Epidermal melanocyte (primary cell): ENCODE results near the gene CBR3.
"Not testable (repeated sequence)": the region's sequence is repeated elsewhere in the genome, so short reads cannot be mapped to it uniquely, and the experiment has no call there.

Experiments
- DNase-seq: peaks from one replicate; pipeline ENCODE4 v3.0.0; 2011; ENCODE audit warnings: low spot score; ENCODE audit not compliant: insufficient read length

The CBR3 gene

DNA sequence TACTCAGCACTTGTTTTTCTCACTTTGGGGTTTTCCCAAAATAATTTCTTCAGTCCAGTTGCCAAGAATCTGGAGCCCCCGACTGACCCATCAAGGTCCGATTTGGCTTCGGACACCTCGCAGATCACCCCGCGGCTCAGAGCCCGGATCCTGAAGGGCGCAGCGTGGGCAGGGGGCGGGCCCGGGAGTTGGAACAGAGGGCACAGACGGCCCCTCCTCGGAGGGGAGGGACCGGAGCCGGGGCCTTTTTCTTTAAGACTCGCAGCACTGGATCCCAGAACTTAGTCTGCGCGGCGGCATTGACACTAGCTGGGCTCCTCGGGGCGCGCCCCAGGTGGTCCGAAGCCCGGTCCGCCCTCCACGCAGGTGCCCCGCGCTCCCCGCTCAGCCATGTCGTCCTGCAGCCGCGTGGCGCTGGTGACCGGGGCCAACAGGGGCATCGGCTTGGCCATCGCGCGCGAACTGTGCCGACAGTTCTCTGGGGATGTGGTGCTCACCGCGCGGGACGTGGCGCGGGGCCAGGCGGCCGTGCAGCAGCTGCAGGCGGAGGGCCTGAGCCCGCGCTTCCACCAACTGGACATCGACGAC lies at the start of gene CBR3:
Gene CBR3, plus strand, starts transcription at position 277 of the 588 bp plus-strand sequence. Its CDS starts 114 bp downstream, at position 391.
- DNase-seq = peak; percentile 47

DNA sequence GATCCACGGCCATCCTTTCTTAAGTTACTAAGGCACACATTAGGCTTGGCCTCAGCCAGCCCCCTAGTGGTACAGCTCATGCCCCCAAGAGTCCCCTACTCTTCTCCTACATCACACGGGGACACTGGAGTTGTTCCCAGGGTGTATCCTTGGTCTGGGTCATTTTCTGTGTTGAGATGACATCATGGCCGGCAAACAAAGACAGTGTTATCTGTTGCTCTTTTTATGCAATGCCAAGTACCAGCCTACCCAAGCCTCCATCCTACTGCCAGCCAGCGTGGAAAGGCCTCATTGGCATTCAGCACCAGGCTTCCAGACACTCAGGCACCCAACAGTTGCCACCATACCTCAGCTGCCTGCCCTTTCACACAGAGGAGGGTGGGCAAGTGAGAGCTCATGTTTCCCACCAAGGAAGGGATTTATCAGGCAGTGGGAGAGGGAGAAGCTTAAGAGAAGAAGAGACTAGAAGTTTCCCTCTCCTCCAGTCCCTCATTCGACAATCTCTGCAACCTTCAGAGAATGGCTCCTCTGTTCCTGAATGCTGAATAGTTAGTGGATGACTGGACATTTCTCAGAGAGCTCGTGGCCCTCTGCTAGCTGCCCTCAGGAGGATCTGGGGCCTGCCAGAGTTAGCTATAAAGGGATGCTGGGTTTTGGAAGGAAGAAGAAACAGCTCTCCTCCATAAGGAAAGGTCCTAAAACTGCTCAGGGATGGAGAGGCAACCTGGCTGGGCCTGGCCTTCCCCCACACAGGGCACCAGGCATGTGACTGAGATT lies 47.3 kb upstream of the CBR3 start:
- DNase-seq = peak; percentile 20

DNA sequence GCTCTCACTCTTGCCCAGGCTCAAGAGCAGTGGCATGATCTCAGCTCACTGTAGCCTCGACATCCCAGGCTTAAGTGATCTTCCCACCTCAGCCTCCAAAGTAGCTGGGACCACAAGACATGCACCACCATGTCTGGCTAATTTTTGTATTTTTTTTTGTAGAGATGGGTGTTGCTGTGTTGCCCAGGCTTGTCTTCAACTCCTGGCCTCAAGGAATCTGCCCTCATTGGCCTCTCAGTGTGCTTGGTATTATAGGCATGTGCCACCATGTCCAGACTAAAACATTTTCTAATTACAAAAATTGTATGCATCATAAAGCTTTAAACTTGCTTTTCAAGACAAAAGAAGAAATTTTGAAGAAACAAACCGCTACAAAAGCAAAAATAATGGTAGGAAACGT lies 44.9 kb upstream of the CBR3 start:
- DNase-seq = no peak

DNA sequence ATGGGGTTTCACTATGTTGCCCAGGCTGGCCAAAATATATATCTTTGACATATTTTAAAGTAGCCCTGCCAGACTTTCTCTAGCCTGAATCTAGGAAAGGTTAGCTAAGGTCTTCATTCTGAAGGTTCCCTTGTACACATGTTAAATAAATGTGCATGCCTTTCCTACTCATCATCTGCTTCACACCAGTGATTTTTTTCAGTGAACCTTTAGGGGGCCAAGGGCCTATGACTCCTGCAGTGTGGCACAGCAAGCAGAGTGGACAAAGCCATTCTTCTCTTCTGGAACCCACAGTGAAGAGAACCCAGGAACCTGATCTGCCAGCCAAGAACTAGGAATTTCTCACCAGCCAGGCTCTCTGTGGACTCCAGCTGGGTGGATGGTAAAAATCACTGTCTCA lies 42.2 kb upstream of the CBR3 start:
- no peak for DNase-seq

DNA sequence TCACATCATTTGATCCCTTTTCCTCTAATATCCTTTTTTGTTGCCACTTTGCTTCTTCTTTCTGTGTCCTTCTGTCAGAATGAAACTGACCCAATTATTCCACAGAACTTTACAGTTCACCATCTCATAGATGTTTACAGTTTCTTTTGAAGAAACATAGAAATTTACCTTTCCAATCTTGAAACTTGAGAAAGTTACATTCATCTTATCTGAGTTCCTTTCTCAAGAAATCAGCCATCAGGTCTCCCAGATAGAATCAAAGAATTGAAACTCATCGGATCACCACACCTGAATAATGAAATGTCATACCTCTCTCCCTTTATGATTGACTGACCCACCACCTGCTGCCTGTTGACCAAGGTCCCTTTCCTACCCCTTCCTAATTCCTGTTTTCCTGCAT lies 41.4 kb upstream of the CBR3 start:
- DNase-seq = no peak

DNA sequence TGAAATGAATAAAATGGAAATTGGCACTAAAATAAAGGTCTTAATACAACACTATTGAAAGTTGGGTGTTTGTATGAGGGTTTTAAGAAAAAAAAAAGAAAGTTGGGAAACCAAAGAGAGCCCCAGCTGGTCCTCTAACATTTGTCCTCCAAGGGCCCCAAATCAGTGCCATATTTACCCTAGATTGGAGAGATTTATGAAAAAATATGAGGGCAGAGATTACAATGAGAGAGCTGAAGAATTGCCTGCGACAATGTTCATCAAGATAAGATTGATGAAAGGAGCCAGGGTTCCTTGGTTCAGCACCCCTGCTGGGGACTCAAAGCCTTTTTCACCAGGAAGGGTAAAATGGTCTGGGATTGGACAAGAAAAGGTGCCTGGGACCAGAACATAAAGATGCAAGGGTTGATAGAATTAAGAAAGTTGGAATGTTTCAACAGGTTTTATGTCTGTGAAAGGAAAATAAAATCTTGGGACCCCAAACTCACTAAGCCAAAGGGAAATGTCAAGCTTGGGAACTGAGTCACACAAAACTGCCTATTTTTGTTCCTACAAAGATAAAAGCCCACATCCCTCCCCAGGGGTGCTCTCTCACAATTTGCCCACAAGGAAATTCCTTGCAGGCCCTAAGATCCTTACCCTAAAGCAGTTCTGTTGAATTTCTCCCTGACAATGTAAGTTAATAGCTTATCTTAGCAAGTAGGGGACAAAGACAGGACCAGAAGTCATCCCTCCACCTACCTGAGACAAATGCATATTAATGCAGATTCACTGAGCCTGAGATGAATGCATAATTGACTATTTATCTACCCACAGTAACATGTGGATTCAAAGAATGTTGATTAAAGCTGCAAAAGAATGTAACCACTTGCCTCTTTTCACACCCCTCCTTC lies 38.2 kb upstream of the CBR3 start:
- no peak for DNase-seq

DNA sequence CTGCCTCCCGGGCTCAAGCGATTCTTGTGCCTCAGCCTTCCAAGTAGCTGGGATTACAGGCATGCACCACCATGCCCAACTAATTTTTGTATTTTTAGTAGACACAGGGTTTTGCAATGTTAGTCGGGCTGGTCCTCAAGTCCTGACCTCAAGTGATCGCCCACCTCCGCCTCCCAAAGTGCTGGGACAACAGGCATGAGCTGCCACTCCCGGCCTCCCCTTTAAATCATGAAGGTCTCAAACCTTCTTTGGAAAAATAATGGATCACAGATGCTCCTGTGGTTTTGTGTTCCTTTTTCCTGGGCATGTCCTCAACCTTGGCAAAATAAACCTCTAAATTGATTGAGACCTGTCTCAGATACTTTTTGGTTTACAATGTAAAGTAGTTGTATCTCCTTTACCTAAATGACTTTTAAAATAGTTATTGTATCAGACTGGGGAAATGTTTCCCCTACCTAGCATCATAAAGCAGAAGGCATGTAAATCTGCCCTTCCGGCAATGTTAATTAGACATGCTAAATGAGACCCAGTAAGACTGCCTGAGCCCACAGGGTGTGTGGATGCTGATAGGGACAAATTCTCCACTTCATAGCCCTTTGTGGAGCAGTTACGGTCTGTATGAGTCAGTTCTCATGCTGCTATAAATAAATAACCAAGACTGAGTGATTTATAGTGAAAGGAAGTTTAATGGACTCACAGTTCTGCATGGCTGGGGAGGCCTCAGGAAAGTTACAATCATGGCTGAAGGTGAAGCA lies 37.3 kb upstream of the CBR3 start:
- DNase-seq = no peak

DNA sequence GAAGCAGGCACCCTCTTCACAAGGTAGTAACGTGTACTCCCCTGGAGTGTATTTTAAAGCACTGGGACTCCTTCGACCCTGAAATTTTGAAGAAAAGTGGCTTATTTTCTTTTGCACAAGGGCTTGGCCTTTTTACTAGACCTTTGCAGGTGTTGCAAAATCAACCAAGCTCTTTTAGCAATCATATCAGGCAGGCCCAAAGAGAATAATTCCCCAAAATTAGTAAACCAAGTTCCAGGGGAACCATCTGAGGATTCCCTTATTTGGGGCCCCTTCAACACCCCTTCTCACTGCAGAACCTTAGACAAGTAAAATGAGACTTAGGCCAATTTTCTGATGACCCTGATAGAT lies 36.7 kb upstream of the CBR3 start:
- no peak for DNase-seq

DNA sequence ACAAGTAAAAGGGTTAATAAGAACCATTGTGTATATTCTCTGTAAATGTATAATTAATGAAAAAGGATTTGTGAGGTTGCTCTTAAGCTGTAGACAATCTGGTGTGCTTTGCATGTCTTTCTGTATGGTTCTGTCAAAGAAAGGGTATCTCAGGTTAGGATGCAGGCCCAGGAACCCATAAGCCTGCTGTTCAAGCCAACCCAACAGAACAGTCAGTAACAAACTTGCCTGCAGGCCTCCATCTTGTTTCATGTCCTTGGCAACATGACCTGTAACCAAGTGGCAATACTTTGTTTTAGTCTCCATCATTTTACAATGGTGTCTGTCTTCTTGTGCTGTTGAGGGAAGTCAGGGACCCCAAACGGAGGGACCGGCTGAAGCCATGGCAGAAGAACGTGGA lies 35.9 kb upstream of the CBR3 start:
- DNase-seq = no peak

DNA sequence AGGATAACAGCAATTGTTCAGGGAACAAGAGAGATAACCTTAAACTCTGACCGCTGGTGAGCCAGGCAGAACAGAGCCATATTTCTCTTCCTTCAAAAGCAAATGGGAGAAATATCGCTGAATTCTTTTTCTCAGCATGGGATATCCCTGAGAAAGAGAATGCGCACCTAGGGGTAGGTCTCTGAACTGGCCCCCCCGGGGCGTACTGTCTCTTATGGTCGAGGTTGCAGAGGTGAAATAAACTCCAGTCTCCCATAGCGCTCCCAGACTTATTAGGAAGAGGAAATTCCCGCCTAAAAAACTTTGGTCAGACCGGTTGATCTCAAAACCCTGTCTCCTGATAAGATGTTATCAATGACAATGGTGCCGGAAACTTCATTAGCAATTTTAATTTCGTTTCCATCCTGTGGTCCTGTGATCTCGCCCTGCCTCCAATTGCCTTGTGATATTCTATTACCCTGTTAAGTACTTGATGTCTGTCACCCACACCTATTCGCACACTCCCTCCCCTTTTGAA lies 35.1 kb upstream of the CBR3 start:
- not testable (repeated sequence) for DNase-seq

DNA sequence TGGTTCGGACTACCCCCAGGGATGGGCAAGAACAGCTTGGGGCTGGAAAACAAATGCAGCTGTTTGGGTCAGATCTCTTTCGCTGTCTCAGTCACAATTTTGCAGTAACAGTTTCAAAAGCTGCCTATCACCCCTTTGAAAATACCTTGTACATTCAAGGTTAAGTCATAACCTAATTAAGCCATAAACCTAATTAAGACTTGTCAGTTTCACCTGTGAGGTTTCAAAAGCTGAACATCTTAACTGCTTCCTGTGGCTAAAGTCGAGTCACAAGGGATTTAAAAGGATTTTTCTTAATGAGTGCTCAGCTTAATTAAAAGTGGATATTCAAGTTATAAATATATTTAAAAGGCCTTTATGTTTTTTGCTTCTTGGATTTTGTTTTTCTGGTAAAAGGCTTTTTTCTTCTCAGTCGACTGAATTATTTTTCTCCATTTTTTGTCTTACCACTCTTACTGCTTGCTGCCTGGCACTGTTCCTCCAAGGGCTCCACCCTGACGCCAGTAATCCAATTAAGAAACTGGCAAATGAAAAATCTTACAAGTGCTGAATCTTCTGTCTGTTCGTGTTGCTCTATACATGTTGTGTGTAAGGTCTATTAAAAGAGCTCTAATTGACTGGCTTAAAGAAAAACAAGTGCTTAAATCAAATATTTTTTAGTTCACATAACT lies 33.8 kb upstream of the CBR3 start:
- DNase-seq = no peak

DNA sequence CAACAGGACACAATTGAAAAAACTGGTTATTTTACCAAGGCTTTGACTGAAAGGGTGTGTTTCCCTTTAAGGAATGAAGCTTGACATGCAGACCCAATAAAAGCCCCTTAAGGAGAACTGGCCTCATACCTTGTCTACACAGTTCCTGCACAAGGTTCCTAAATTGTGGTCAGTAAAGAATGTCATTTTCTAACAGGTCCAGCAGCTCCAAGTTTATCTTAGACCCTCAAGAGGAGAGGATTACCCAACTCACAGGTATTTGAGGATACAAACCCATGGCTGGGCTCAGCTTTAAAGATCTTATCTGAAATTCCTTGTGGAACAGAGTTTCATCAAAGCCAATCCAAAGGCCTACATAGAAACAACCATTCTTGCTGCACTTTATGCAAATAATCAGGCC lies 31.4 kb upstream of the CBR3 start:
- DNase-seq = no peak

DNA sequence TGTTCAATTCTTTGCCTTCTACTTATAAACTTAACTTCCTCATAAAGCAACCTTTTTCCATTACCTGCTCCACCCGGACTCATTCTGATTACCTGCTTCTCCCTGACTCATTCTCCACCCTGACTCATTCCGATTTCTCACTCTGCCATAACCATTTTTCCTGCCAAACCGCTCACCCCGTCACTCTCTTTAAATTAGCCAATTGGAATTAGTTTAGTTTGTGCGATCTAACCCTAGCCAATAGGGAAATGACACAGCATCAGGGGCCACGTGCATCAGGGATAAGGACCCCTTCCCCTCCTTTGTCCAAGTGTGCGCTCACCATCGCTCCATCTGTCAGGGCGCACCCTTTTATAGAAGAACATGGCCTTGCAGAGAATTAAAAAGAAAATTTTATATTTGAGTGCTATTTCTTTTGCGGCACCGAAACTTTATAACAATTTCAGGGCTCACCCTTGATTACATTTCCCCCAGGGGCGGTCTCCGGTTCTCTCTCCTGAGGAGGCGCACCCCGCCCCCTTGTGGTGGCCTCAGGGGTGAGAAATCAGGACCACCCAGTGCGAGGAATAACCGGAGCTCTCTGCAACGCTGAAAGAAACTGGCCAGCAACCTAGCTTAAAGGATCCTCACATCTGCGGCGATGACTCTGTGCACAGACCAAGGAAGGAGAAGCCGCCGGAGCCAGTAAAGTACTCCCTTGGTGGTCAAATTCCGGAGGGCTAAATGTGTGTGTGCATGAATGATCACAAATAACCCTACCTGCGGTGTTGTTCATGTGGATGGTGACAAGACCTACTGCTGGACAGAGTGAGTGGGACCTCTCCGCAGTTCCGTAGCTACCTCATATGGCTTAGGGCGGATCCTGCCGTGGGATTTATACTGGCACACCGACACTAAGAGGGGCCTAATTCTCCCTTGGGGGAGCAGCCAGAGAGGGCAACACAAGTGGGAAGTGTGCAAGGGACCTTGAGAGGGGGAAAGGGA lies 30.3 kb upstream of the CBR3 start:
- DNase-seq = no peak

DNA sequence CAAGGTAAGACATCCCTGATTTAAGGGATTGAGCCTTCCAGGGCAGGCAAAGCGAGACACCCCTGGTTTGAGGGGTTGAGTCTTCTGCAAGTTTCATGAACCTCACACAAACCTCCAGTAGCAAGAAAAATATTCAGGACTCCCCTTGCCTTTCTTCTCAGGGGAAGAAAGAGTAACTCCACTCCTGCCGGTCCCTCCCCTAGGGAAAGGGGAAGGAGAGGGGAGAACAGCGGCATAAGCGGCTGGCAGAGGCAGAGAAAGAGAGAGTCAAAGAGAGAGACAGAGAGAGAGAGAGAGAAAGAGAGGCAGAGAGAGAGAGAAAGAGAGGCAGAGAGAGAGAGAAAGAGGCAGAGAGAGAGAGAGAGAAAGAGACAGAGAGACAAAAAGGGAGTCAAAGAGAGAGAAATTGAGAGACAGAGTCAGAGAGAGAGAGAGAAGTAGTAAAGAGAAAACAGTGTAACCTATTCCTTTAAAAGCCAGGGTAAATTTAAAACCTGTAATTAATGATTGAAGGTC lies 29.5 kb upstream of the CBR3 start:
- no peak for DNase-seq

DNA sequence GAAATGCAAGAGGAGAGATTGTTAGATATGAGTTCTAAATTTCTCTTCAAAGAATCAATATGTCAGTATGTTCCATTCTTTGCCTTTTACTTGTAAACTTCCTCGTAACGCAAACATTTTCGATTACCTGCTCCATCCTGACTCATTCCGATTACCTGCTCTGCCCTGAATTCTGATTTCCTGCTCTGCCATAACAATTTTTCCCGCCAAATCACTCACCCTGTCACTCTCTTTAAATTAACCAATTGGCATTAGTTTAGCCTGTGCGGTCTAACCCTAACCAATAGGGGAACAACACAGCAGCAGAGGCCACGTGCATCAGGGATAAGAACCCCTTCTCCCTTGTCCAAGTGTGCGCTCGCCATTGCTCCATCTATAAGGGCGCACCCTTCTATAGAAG lies 25.0 kb upstream of the CBR3 start:
- DNase-seq = no peak

DNA sequence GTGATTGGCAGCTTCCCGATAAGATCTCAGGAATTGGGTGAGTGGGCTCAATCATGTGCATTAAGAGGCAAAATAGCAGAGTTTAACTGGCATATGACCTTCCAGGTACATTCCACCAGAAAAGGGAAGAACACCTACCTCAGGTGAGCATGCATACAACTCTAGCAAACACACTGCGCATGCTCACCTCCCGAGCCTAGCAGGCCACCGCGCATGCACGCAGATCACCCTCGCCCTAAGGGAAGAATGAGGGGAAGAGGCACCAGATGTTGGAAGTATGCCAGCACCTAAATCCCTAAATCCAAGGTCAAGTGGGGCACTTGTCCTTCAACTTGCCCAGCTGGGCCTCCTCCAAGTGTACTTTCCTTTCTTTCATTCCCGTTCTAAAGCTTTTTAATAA lies 23.6 kb upstream of the CBR3 start:
- DNase-seq = no peak

DNA sequence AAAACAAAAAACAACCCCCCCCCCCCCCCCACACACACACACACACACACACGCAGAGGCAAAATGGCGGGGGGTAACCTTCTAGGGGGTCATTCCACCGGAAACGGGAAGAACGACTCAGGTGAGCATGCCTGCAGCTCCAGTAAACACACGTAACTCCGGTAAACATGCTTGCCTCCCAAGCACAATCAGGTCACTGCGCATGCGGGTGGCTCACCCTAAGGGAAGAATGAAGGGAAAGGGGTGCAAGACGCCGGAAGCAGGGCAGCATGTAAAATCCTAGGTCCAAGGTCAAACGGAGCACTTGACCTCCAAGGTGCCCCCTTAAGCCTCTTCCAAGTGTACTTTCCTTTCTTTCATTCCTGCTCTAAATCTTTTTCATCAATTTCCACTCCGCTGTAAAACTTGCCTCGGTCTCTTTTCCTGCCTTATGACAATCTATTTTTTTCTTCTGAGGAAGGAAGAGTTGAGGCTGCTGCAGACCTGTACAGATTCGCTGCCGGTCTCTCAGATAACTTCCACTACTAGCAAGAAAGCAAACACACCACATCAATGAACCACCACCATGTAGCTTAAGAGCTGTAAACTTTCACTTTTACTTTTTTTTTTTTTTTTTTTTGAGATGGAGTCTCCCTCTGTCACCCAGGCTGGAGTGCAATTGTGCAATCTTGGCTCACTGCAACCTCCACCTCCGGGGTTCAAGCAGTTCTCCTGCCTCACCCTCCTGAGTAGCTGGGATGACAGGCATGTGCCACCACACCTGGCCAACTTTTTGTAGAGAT lies 21.0 kb upstream of the CBR3 start:
- no peak for DNase-seq

DNA sequence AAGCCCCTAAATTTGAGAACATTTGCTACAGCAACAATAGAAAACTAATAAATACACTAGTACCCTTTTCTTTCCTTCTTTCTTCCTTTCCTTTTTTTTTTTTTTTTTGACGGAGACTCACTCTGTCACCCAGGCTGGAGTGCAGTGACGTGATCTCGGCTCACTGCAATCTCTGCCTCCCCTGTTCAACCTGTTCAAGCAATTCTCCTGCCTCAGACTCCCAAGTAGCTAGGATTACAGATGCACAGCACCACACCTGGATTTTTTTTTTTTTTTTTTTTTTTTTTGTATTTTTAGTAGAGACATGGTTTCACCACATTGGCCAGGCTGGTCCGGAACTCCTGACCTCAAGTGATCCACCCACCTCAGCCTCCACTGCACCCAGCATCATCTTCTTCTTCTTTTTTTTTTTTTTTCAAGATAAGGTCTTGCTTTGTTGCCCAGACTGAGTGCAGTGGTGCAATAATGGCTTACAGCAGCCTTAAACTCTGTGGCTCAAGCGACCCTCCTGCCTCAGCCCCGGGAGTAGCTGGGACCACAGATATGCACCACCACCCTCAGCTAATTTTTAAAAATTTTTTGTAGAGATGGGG lies 19.6 kb upstream of the CBR3 start:
- no peak for DNase-seq
